AG09319 (cell line): ENCODE data around the gene KCNF1.

Experiments used
- DNase-seq: peaks from one replicate; pipeline ENCODE4 v3.0.0-alpha.2; 2010; ENCODE audit warnings: low read depth; ENCODE audit errors: extremely low read depth
- TF ChIP-seq, protein P1 (sequence below): IDR thresholded peaks from 2 replicates; pipeline ENCODE4 v1.5.1; 2011; ENCODE audit warnings: low read depth, mild to moderate bottlenecking, inconsistent platforms, low read length, moderate library complexity

The KCNF1 gene

DNA sequence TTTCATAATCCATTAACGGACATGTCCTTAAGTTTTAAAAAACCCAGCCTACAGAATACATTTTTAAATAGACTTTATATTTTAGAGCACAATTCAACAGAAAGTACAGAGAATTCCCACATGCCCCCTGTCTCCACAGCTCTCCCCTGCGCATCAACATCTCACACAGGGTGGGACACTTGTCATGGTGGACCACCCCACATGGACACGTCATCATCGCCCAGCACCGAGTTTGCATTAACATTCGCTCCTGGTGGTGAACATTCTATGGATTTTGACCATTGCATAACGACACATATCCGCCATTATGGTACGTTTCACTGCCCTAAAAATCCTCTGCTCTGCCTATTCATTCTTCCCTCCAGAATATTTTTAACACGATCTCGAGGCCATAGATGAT is 1.1 kb upstream of the KCNF1 start:
- DNase-seq = no peak

DNA sequence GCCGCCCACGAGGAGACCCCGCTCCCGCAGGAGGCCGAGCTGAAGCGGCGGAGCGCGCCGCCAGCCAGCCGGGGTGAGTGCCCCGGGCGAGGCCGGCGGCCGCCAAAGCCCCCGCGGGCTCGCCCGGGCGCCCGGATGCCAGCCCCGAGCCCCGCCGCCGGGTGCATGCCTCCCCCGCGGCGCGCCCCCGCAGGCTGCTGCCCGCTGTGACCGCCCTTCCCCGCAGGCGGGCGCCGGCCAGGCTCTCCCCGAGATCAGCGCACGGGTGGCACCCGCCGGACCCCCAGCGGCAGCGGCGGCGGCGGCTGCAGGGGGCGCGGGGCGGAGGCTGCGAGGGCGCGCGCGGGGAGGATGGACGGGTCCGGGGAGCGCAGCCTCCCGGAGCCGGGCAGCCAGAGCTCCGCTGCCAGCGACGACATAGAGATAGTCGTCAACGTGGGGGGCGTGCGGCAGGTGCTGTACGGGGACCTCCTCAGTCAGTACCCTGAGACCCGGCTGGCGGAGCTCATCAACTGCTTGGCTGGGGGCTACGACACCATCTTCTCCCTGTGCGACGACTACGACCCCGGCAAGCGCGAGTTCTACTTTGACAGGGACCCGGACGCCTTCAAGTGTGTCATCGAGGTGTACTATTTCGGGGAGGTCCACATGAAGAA is 470 bp downstream of the KCNF1 start:
- TF ChIP-seq, protein P1, sequence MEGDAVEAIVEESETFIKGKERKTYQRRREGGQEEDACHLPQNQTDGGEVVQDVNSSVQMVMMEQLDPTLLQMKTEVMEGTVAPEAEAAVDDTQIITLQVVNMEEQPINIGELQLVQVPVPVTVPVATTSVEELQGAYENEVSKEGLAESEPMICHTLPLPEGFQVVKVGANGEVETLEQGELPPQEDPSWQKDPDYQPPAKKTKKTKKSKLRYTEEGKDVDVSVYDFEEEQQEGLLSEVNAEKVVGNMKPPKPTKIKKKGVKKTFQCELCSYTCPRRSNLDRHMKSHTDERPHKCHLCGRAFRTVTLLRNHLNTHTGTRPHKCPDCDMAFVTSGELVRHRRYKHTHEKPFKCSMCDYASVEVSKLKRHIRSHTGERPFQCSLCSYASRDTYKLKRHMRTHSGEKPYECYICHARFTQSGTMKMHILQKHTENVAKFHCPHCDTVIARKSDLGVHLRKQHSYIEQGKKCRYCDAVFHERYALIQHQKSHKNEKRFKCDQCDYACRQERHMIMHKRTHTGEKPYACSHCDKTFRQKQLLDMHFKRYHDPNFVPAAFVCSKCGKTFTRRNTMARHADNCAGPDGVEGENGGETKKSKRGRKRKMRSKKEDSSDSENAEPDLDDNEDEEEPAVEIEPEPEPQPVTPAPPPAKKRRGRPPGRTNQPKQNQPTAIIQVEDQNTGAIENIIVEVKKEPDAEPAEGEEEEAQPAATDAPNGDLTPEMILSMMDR = no peak
- no peak for DNase-seq

More for the DNA sequence above, 1.1 kb upstream of the KCNF1 start:
- TF ChIP-seq, protein P1 = no peak

DNA sequence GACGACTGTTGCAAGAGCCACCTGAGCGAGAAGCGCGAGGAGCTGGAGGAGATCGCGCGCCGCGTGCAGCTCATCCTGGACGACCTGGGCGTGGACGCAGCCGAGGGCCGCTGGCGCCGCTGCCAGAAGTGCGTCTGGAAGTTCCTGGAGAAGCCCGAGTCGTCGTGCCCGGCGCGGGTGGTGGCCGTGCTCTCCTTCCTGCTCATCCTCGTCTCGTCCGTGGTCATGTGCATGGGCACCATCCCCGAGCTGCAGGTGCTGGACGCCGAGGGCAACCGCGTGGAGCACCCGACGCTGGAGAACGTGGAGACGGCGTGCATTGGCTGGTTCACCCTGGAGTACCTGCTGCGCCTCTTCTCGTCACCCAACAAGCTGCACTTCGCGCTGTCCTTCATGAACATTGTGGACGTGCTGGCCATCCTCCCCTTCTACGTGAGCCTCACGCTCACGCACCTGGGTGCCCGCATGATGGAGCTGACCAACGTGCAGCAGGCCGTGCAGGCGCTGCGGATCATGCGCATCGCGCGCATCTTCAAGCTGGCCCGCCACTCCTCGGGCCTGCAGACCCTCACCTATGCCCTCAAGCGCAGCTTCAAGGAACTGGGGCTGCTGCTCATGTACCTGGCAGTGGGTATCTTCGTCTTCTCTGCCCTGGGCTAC is 1.2 kb downstream of the KCNF1 start:
- TF ChIP-seq, protein P1 = no peak
- DNase-seq = no peak

DNA sequence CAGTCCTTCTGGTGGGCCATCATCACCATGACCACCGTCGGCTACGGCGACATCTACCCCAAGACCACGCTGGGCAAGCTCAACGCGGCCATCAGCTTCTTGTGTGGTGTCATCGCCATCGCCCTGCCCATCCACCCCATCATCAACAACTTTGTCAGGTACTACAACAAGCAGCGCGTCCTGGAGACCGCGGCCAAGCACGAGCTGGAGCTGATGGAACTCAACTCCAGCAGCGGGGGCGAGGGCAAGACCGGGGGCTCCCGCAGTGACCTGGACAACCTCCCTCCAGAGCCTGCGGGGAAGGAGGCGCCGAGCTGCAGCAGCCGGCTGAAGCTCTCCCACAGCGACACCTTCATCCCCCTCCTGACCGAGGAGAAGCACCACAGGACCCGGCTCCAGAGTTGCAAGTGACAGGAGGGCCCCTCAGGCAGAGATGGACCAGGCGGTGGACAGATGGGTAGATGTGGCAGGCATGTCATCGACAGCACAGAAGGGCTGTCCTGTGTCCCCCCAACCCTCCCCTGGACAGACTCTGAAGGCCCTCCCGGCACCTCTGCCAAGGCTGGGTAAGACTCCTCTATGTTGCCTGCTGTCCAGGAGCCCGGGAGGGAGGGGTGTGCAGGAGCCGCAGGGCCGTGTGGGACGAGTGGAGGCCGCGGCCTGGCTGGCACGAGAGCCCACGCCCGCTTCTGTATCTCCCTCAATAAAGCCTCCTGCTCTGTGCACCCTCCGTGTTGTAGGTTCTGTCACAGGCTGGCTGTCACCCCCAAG is 2.0 kb downstream of the KCNF1 start:
- TF ChIP-seq, protein P1 = no peak
- DNase-seq = no peak

DNA sequence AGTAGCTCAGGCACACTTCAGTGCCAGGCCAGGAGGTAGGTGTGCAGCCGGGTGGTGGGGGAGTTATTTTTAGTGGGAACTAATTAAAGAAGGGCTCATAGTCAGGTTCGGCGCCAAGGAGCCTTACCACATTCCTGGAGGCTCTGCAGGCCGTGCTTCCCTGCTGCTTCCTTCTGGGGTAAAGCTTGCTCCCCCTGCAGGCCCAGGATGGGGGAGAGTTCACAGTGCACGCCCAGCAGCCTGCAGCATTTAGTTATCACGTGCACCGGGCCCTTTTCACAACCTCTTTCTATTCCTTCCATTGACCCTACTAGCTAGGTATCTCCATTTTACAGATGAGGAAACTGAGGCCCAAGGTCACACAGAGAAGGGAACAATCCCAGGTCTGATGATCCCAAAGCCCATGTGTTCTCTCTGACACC is 2.5 kb downstream of the KCNF1 start:
- TF ChIP-seq, protein P1 = peak; percentile 14
- no peak for DNase-seq

DNA sequence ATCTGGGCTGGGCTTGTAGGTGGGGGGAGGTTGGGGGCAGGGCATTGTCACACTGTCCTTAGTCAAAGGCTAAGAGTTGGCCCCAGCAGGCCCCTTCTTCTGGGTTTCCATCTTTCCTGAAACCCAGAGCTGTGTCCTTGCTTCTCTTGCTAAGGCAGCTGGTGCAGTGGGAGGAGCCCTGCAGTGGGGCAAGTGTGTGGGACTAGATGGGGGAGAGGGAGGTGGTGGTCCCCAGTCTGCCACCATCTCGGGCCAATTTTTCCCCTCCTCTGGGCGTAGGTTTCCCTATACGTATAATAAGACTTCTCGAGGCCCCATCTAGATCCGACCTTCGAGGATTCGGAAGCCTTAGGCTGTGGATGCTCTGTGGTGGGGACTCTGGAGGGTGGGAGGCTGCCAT is 3.5 kb downstream of the KCNF1 start:
- TF ChIP-seq, protein P1 = no peak
- no peak for DNase-seq
